Endothelial cell of umbilical vein (primary cell): Measurements from ENCODE around the gene FTH1.

ENCODE experiments used
- CTCF ChIP-seq, 2 donors: IDR thresholded peaks; 1 replicate in 1 of 2; 2 replicates in 1 of 2; pipeline ENCODE4 v1.5.1; 2011; ENCODE audit warnings: low read length in 2 of 2, mild to moderate bottlenecking in 2 of 2, moderate library complexity in 2 of 2, control low read depth in 1 of 2, inconsistent platforms in 1 of 2, low read depth in 1 of 2; ENCODE audit not compliant: insufficient read depth in 1 of 2; ENCODE audit errors: extremely low read depth in 1 of 2
- EZH2 ChIP-seq: IDR thresholded peaks from 2 replicates; pipeline ENCODE4 v1.6.1; 2012; ENCODE audit warnings: borderline replicate concordance, low read depth, mild to moderate bottlenecking, moderate library complexity, low read length, inconsistent platforms; ENCODE audit not compliant: severe bottlenecking
- POLR2A ChIP-seq: IDR thresholded peaks from 2 replicates; pipeline ENCODE4 v1.6.1; 2012; ENCODE audit warnings: low read depth, mild to moderate bottlenecking, control low read depth, low read length

- no peak for TF ChIP-seq CTCF (IDR thresholded peaks at IDR 0.05; ENCODE audit: extremely low read depth in 1 of 2, insufficient read depth in 1 of 2, low read depth in 1 of 2, low read length in 2 of 2)
- TF ChIP-seq EZH2 = no peak
- TF ChIP-seq POLR2A = no peak
Observed at GRCh38 chr11:62012451-62012831, 45.0 kb upstream of the FTH1 start.
